Esophagus muscularis mucosa (tissue), 3 donors: ENCODE measurements around the gene DAPK2.

Experiments
- POLR2A ChIP-seq: fragments of 450-650 bp; IDR thresholded peaks from one replicate; pipeline ENCODE4 v1.6.1; 2017; ENCODE audit warnings: antibody characterized with exemption, moderate library complexity, mild to moderate bottlenecking, low read depth
- TF ChIP-seq, protein P1 (sequence below), 3 experiments: fragments of 200-600 bp in 2 of 3; fragments of 450-650 bp in 1 of 3; sonication (generic) in 2 of 3; IDR thresholded peaks; one replicate each; pipeline ENCODE4 v1.5.1; 2017 to 2019; ENCODE audit warnings: antibody characterized with exemption in 3 of 3, mild to moderate bottlenecking in 2 of 3, moderate library complexity in 1 of 3

DNA sequence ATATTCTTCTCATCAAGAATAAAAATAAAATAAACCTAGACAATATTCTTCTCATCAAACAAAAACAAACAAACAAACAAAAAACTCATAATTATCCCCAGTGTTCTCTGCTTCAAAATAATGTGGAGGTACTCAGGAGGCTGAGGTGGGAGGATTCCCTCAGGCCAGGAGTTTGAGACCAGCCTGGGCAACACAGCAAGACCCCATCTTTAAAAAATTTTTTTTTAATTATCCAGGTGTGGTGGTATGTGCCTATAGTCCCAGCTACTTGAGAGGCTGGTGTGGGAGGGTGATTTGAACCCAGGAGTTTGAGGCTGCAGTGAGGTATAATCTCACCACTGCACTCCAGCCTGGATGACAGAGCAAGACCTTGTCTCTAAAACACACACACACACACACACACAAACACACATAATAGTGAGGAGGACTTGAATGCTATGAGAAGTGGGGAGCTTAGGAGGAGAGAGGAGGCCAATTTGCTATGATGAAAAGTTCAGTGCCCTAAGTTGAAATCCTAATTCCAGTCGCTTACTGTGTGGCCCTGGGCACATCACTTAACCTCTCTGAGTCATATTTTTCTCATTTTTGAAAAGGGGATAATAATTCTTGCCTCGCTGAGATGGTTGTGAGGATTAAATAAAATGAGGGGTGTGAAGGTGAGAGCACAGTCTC, 176.8 kb downstream of the DAPK2 start:
- TF ChIP-seq, protein P1, sequence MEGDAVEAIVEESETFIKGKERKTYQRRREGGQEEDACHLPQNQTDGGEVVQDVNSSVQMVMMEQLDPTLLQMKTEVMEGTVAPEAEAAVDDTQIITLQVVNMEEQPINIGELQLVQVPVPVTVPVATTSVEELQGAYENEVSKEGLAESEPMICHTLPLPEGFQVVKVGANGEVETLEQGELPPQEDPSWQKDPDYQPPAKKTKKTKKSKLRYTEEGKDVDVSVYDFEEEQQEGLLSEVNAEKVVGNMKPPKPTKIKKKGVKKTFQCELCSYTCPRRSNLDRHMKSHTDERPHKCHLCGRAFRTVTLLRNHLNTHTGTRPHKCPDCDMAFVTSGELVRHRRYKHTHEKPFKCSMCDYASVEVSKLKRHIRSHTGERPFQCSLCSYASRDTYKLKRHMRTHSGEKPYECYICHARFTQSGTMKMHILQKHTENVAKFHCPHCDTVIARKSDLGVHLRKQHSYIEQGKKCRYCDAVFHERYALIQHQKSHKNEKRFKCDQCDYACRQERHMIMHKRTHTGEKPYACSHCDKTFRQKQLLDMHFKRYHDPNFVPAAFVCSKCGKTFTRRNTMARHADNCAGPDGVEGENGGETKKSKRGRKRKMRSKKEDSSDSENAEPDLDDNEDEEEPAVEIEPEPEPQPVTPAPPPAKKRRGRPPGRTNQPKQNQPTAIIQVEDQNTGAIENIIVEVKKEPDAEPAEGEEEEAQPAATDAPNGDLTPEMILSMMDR (IDR thresholded peaks at IDR 0.05): no peak
- TF ChIP-seq POLR2A: no peak
